ENCODE measurements around the gene NLRC4. TPM values are rescaled to one million over a fixed set of nuclear protein-coding genes. Genes with fewer than 3 reads are reported as not detected.

The NLRC4 gene
- total and polyA plus RNA-seq, 2 donors (not counting 3 experiments of a cell fraction or from before 2014, with no cell fraction given), result not detected

GRCh38 chr2:32248299-32248698, 16.4 kb downstream of the NLRC4 start:
- no TSS peak for BruUV-seq (replicated peaks)
- no peaks in the 10 kb centered on the region for H3K9me3 ChIP-seq (replicated peaks; ENCODE audit: control insufficient read depth, insufficient read depth, low read length)
- no peaks in the 10 kb centered on the region for H3K4me1 ChIP-seq (ENCODE audit: control insufficient read depth, extremely low read depth, insufficient read depth, low read length)
- FAIRE-seq, result peak; percentile 37
- TF ChIP-seq CTCF (IDR thresholded peaks at IDR 0.05; ENCODE audit: extremely low read depth in 1 of 2, insufficient read depth in 1 of 2, low read depth in 1 of 2, low read length in 2 of 2) (no peak), FOS (IDR thresholded peaks at IDR 0.05; ENCODE audit: borderline replicate concordance, insufficient read depth, low read length) (no peak), POLR2A (IDR thresholded peaks at IDR 0.05; ENCODE audit: low read depth, low read length) (no peak), MYC (IDR thresholded peaks at IDR 0.05; ENCODE audit: low read depth, low read length) (no peak), POLR2AphosphoS5 (IDR thresholded peaks at IDR 0.05; ENCODE audit: insufficient read depth, low read depth, low read length) (no peak), EZH2 (IDR thresholded peaks at IDR 0.05; ENCODE audit: borderline replicate concordance, low read depth, low read length, severe bottlenecking) (no peak), GATA2 (IDR thresholded peaks at IDR 0.05; ENCODE audit: insufficient read depth, insufficient read length, low read depth, low read length) (no peak), JUN (IDR thresholded peaks at IDR 0.05; ENCODE audit: borderline replicate concordance, insufficient read depth, insufficient read length, low read depth) (no peak)
- TF ChIP-seq, protein P1, sequence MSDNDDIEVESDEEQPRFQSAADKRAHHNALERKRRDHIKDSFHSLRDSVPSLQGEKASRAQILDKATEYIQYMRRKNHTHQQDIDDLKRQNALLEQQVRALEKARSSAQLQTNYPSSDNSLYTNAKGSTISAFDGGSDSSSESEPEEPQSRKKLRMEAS (IDR thresholded peaks at IDR 0.05; ENCODE audit: insufficient read depth, insufficient read length), result no peak
- no peak overlapping the region for H2AFZ ChIP-seq (ENCODE audit: low read depth, low read length)
- no peaks in the 10 kb centered on the region for H3K9me1 ChIP-seq (replicated peaks; ENCODE audit: control insufficient read depth, extremely low read depth, insufficient read depth, low read length)
- ChIA-PET CTCF (interaction anchor here (0.8 kb wide), 1 partner anchor 24 kb away, joined by 3 read pairs; no protein-coding TSS in a partner anchor), POLR2A (no interaction called here)
- H3K79me2 ChIP-seq (ENCODE audit: control insufficient read depth, insufficient read depth, low read length), result no peaks in the 10 kb centered on the region
- H3K4me2 ChIP-seq (ENCODE audit: insufficient read depth, low read length), result no peak overlapping the region
- intact Hi-C loops (cut with micrococcal nuclease), result no loop called here
- no peak for DNase-seq (ENCODE audit: low read depth, low spot score)
- no peaks in the 10 kb centered on the region for H3K36me3 ChIP-seq (ENCODE audit: control insufficient read depth in 2 of 2, extremely low read depth in 1 of 2, insufficient read depth in 2 of 2, low read length in 2 of 2)
- H4K20me1 ChIP-seq (replicated peaks; ENCODE audit: control insufficient read depth, extremely low read depth, insufficient read depth, low read length), result no peaks in the 10 kb centered on the region
- dilution Hi-C loops (cut with MboI; ENCODE audit: extremely low pct_ligation_motif_present, low sequenced_read_pairs), result no loop called here
- no peak overlapping the region for H3K9ac ChIP-seq (replicated peaks; ENCODE audit: extremely low read depth, insufficient read depth, low read length)
- H3K27me3 ChIP-seq (ENCODE audit: control insufficient read depth in 2 of 2, insufficient read depth in 2 of 2, low read length in 2 of 2), result no peaks in the 10 kb centered on the region
- H3K4me3 ChIP-seq (replicated peaks in 1 of 3; ENCODE audit: insufficient read depth in 1 of 3, low read depth in 1 of 3, low read length in 3 of 3), result no peak overlapping the region
- no peak overlapping the region for H3K27ac ChIP-seq (ENCODE audit: insufficient read depth, low read depth, low read length)
